Mesenchymal stem cell (in vitro differentiated cells and primary cell): ENCODE results near the gene NDUFB2.
A peak's percentile ranks its signal among the peaks of the same experiment; 100 is the strongest.
"Not testable (repeated sequence)": the region's sequence is repeated elsewhere in the genome, so short reads cannot be mapped to it uniquely, and the experiment has no call there.

Experiments
- DNase-seq: peaks from one replicate; pipeline ENCODE4 v3.0.0-alpha.2; 2013
- H2AFZ ChIP-seq: one replicate; pipeline ENCODE4 v1.6.1; 2013; ENCODE audit warnings: low read depth, mild to moderate bottlenecking, control low read depth, inconsistent platforms, low read length, moderate library complexity
- H2AK5ac ChIP-seq: 2 replicates; pipeline ENCODE4 v1.6.1; 2013; ENCODE audit warnings: low read length, moderate library complexity, mild to moderate bottlenecking, inconsistent platforms; ENCODE audit not compliant: severe bottlenecking
- H2BK120ac ChIP-seq: one replicate; pipeline ENCODE4 v1.6.1; 2013; ENCODE audit warnings: low read depth, mild to moderate bottlenecking, inconsistent platforms, low read length, moderate library complexity
- H2BK12ac ChIP-seq, 2 experiments: one replicate each; pipeline ENCODE4 v1.6.1; 2013; ENCODE audit warnings: inconsistent platforms in 2 of 2, low read length in 2 of 2, mild to moderate bottlenecking in 2 of 2, moderate library complexity in 2 of 2, control low read depth in 1 of 2
- H2BK15ac ChIP-seq: one replicate; pipeline ENCODE4 v1.6.1; 2013; ENCODE audit warnings: mild to moderate bottlenecking, low read depth, inconsistent platforms; ENCODE audit not compliant: poor library complexity, severe bottlenecking
- H2BK5ac ChIP-seq: 2 replicates; pipeline ENCODE4 v1.6.1; 2013; ENCODE audit warnings: low read depth, mild to moderate bottlenecking, low read length, control low read depth, inconsistent platforms; ENCODE audit not compliant: poor library complexity, severe bottlenecking
- H3K14ac ChIP-seq, 2 experiments: one replicate each; pipeline ENCODE4 v1.6.1; 2013; ENCODE audit warnings: inconsistent platforms in 2 of 2, low read length in 2 of 2, control low read depth in 1 of 2, mild to moderate bottlenecking in 1 of 2, moderate library complexity in 1 of 2
- H3K18ac ChIP-seq, 2 experiments: one replicate each; pipeline ENCODE4 v1.6.1; 2013; ENCODE audit warnings: inconsistent platforms in 2 of 2, low read length in 2 of 2, control low read depth in 1 of 2, low read depth in 1 of 2, mild to moderate bottlenecking in 1 of 2
- H3K23ac ChIP-seq, 2 experiments: one replicate each; pipeline ENCODE4 v1.6.1; 2013; ENCODE audit warnings: inconsistent platforms in 2 of 2, low read length in 2 of 2, mild to moderate bottlenecking in 2 of 2, moderate library complexity in 2 of 2, control low read depth in 1 of 2
- H3K27ac ChIP-seq: 2 replicates; pipeline ENCODE4 v1.5.1; 2013; ENCODE audit warnings: mild to moderate bottlenecking, moderate library complexity, low read length, control low read depth, inconsistent platforms; ENCODE audit not compliant: poor library complexity, severe bottlenecking
- H3K27me3 ChIP-seq, 2 experiments: 2 replicates each; pipeline versions ENCODE4 v1.6.1 to v1.7.0; 2013; ENCODE audit warnings: low read length in 2 of 2, mild to moderate bottlenecking in 2 of 2, moderate library complexity in 2 of 2, control low read depth in 1 of 2, inconsistent platforms in 1 of 2; ENCODE audit not compliant: control insufficient read depth in 1 of 2, insufficient read depth in 1 of 2
- H3K36me3 ChIP-seq, 2 experiments: 2 replicates each; pipeline versions ENCODE4 v1.6.1 to v1.7.0; 2013; ENCODE audit warnings: low read length in 2 of 2, control low read depth in 1 of 2, inconsistent platforms in 1 of 2, low read depth in 1 of 2, mild to moderate bottlenecking in 1 of 2; ENCODE audit not compliant: insufficient read depth in 2 of 2, control insufficient read depth in 1 of 2
- H3K4ac ChIP-seq, 2 experiments: one replicate each; pipeline ENCODE4 v1.6.1; 2013; ENCODE audit warnings: inconsistent platforms in 2 of 2, low read length in 2 of 2, mild to moderate bottlenecking in 2 of 2, moderate library complexity in 2 of 2, control low read depth in 1 of 2, low read depth in 1 of 2
- H3K4me1 ChIP-seq: 2 replicates; pipeline ENCODE4 v1.6.1; 2013; ENCODE audit warnings: low read depth, low read length, control low read depth; ENCODE audit not compliant: control insufficient read depth, insufficient read depth
- H3K4me2 ChIP-seq: 2 replicates; pipeline ENCODE4 v1.6.1; 2013; ENCODE audit warnings: low read length, mild to moderate bottlenecking, inconsistent platforms; ENCODE audit not compliant: poor library complexity, severe bottlenecking
- H3K4me3 ChIP-seq, 2 experiments: 2 replicates each; pipeline versions ENCODE4 v1.5.1 to v1.7.0; 2013; ENCODE audit warnings: low read length in 2 of 2, mild to moderate bottlenecking in 2 of 2, control low read depth in 1 of 2, low read depth in 1 of 2; ENCODE audit not compliant: insufficient read depth in 1 of 2
- H3K79me1 ChIP-seq: replicated peaks from 2 replicates; pipeline ENCODE4 v1.6.1; 2013; ENCODE audit warnings: mild to moderate bottlenecking, control low read depth, low read length, inconsistent platforms; ENCODE audit not compliant: poor library complexity, severe bottlenecking
- H3K9ac ChIP-seq: 2 replicates; pipeline ENCODE4 v1.7.0; 2013; ENCODE audit warnings: mild to moderate bottlenecking, low read length, moderate library complexity
- H3K9me3 ChIP-seq: 2 replicates; pipeline ENCODE4 v1.7.0; 2013; ENCODE audit warnings: mild to moderate bottlenecking, low read length; ENCODE audit not compliant: control insufficient read depth
- H4K8ac ChIP-seq: one replicate; pipeline ENCODE4 v1.6.1; 2013; ENCODE audit warnings: inconsistent platforms, mild to moderate bottlenecking, low read length, moderate library complexity
- H4K91ac ChIP-seq: one replicate; pipeline ENCODE4 v1.6.1; 2013; ENCODE audit warnings: mild to moderate bottlenecking, low read length, inconsistent platforms
- WGBS: methylation state at CpG from one replicate; pipeline ENCODE4 v1.1.7; 2013; ENCODE audit warnings: mixed read lengths; 5-methylcytosine and 5-hydroxymethylcytosine counted together

Gene NDUFB2

DNA sequence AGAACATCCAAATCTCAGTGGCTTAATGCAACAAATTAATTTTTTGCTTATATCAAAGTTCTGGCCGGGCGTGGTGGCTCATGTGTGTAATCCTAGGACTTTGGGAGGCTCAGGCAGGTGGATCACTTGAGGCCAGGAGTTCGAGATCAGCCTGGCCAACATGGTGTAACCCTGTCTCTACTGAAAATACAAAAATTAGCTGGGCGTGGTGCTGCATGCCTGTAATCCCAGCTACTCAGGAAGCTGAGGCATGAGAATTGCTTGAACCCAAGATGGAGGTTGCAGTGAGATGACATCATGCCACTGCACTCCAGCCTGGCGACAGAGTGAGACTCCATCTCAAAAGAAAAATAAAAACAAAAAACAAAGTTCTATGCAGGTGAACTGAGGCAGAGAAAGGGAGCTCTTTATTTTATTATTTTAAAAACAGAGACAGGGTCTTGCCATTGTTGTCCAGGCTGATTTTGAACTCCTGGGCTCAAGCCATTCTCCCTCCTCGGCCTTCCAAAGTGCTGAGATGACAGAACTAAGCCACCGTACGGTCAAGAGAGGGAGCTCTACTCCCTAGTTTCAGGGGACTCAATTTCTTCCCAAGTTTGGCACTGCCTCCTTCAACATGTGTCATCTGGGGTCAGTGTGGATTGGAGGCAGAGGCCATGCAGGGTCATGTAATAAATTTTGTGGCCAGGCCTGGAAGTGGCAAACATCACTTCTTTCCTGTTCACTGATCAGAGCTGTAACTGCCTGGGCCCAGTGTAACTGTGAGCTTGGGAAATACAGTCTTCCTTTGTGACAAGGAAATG lies 21.4 kb upstream of the NDUFB2 start:
- Histone ChIP-seq H3K27me3 (no peaks in the 10 kb centered on the region), H2BK5ac (no peak overlapping the region)
- peak; percentile 70 for DNase-seq

DNA sequence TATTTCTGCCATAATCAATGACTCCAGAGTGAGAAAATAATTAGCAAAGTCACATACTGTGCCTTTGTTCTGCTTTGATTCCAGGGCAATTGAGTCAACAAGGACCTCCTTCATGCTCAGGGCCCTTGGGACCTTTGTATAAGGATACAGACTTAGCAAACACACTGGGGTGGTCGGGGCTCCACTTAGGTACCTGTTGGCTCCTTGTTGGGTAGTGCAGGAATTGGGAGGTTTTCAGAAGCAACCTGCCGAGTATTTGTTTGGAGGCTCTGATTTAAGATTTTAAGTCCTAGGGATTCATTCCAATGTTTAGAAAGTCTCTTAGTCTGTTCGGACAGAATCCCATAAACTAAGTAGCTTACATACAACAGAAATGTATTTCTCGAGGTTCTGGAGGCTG lies 20.8 kb upstream of the NDUFB2 start:
- DNase-seq, result no peak
- H3K4me1 ChIP-seq, result peaks cover 17% of the 10 kb centered on the region
- no peak overlapping the region for H2BK12ac ChIP-seq
- no peak overlapping the region for H2AK5ac ChIP-seq
- H4K8ac ChIP-seq, result no peak overlapping the region
- no peak overlapping the region for H3K18ac ChIP-seq
- H2AFZ ChIP-seq, result no peak overlapping the region
- H3K27me3 ChIP-seq, result no peaks in the 10 kb centered on the region
- no peak overlapping the region for H3K4me2 ChIP-seq
- H3K4ac ChIP-seq, result no peak overlapping the region
- H3K4me3 ChIP-seq, result peak overlapping the region in 1 of 2 experiments; percentile 17
- no peak overlapping the region for H3K14ac ChIP-seq
- no peak overlapping the region for H2BK120ac ChIP-seq
- WGBS, result 91% methylated on average over 3 of the region's 4 CpGs
- H2BK15ac ChIP-seq, result no peak overlapping the region
- H3K27ac ChIP-seq, result no peak overlapping the region
- peak overlapping the region; percentile 43 for H3K9ac ChIP-seq
- no peak overlapping the region for H4K91ac ChIP-seq
- no peak overlapping the region for H3K23ac ChIP-seq
- H3K36me3 ChIP-seq, result peaks cover 23 to 39% of the 10 kb centered on the region in 2 experiments
- H3K9me3 ChIP-seq, result no peaks in the 10 kb centered on the region
- peaks cover 14% of the 10 kb centered on the region for H3K79me1 ChIP-seq
- no peak overlapping the region for H2BK5ac ChIP-seq

More for the DNA sequence above, 21.4 kb upstream of the NDUFB2 start:
- H2BK120ac ChIP-seq, result no peak overlapping the region
- H2BK12ac ChIP-seq, result no peak overlapping the region
- H3K4me1 ChIP-seq, result peaks cover 17% of the 10 kb centered on the region
- no peaks in the 10 kb centered on the region for H3K9me3 ChIP-seq
- WGBS, result 56% methylated on average over 7 of the region's 8 CpGs
- no peak overlapping the region for H3K14ac ChIP-seq
- no peak overlapping the region for H2BK15ac ChIP-seq
- H4K91ac ChIP-seq, result no peak overlapping the region
- H3K4me3 ChIP-seq, result peak overlapping the region in 1 of 2 experiments; percentile 89
- H3K27ac ChIP-seq, result no peak overlapping the region
- H4K8ac ChIP-seq, result no peak overlapping the region
- peaks cover 18 to 33% of the 10 kb centered on the region in 2 experiments for H3K36me3 ChIP-seq
- H3K79me1 ChIP-seq, result peaks cover 14% of the 10 kb centered on the region
- H3K18ac ChIP-seq, result no peak overlapping the region
- H2AFZ ChIP-seq, result no peak overlapping the region
- H3K9ac ChIP-seq, result peak overlapping the region; percentile 86
- H3K23ac ChIP-seq, result no peak overlapping the region
- H3K4ac ChIP-seq, result no peak overlapping the region
- no peak overlapping the region for H2AK5ac ChIP-seq
- no peak overlapping the region for H3K4me2 ChIP-seq

DNA sequence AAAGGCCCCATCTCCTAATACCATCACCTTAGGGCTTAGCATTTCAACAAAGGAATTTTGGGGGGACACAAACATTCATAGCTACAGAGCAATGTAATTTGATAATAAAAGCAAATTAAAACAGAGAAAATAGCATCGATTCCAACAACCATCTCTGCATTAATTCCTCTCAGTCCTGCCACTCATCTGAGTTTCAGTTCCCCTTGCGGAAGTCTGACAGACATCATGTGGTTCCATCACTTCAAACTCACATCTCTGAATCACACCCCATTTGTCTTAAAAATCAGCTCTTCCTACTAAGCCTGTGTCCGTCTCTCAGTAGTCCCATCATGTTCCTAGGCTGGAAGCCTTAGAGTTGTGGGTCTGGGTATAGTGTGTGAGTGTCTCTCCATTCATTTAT lies 20.2 kb upstream of the NDUFB2 start:
- no peak overlapping the region for H2AFZ ChIP-seq
- H3K4ac ChIP-seq, result no peak overlapping the region
- no peaks in the 10 kb centered on the region for H3K27me3 ChIP-seq
- no peak overlapping the region for H3K23ac ChIP-seq
- no peak overlapping the region for H3K4me2 ChIP-seq
- no peak overlapping the region for H2BK120ac ChIP-seq
- no peak overlapping the region for H3K14ac ChIP-seq
- H2AK5ac ChIP-seq, result no peak overlapping the region
- H2BK12ac ChIP-seq, result no peak overlapping the region
- no peak for DNase-seq
- no peak overlapping the region for H3K9ac ChIP-seq
- no peak overlapping the region for H4K91ac ChIP-seq
- H3K36me3 ChIP-seq, result peaks cover 27 to 43% of the 10 kb centered on the region in 2 experiments
- no peak overlapping the region for H2BK15ac ChIP-seq
- H4K8ac ChIP-seq, result no peak overlapping the region
- no peak overlapping the region for H3K27ac ChIP-seq
- peaks cover 14% of the 10 kb centered on the region for H3K79me1 ChIP-seq
- no peaks in the 10 kb centered on the region for H3K9me3 ChIP-seq
- H3K4me3 ChIP-seq, result no peak overlapping the region
- 98% methylated on average over 2 of the region's 3 CpGs for WGBS
- H3K4me1 ChIP-seq, result peaks cover 17% of the 10 kb centered on the region
- H3K18ac ChIP-seq, result no peak overlapping the region
- H2BK5ac ChIP-seq, result no peak overlapping the region

DNA sequence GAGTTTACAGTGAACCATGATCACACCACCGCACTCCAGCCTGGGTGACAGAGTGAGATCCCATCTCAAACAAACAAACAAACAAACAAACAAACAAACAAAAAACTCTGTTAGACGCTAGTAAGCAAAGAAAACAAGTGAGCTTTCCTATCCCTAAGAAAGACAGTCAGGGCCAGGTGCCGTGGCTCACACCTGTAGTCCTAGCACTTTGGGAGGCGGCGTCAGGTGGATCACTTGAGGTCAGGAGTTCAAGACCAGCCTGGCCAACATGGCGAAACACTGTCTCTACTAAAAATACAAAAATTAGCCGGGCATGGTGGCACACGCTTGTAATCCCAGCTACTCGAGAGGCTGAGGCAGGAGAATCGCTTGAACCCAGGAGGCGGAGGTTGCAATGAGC lies 19.6 kb upstream of the NDUFB2 start:
- not testable (repeated sequence) for H3K4me3 ChIP-seq, H3K4me2 ChIP-seq, H2BK12ac ChIP-seq, DNase-seq, H2AFZ ChIP-seq, H2AK5ac ChIP-seq, H3K23ac ChIP-seq, H3K18ac ChIP-seq, H2BK5ac ChIP-seq, H2BK15ac ChIP-seq, H2BK120ac ChIP-seq, H3K4ac ChIP-seq, H4K91ac ChIP-seq, H3K9ac ChIP-seq, H3K14ac ChIP-seq, H4K8ac ChIP-seq, H3K27ac ChIP-seq, H3K27me3 ChIP-seq, H3K9me3 ChIP-seq
- WGBS, result 94% methylated on average over 11 of the region's 11 CpGs
- peaks cover 17% of the 10 kb centered on the region for H3K4me1 ChIP-seq
- H3K36me3 ChIP-seq, result peaks cover 27 to 48% of the 10 kb centered on the region in 2 experiments
- peaks cover 14% of the 10 kb centered on the region for H3K79me1 ChIP-seq
